ENCODE measurements around the gene B3GNT8.

The B3GNT8 gene

GRCh38 chr19:41427647-41428480 lies 690 bp upstream of the B3GNT8 start:
- TF ChIP-seq ZFX (IDR thresholded peaks at IDR 0.05) (no peak), CTCF (conservative IDR thresholded peaks at IDR 0.05) (no peak)
- H3K27ac ChIP-seq = no peak overlapping the region

- TF ChIP-seq CTCF (conservative IDR thresholded peaks at IDR 0.05) (no peak), ZFX (IDR thresholded peaks at IDR 0.05) (no peak)
- H3K27ac ChIP-seq = no peak overlapping the region
Measured at GRCh38 chr19:41426116-41426841, 895 bp downstream of the B3GNT8 start.

- H3K27ac ChIP-seq = no peak overlapping the region
- TF ChIP-seq ZFX (IDR thresholded peaks at IDR 0.05) (no peak), CTCF (conservative IDR thresholded peaks at IDR 0.05) (no peak)
Measured at GRCh38 chr19:41425174-41426115, 1.7 kb downstream of the B3GNT8 start.

- TF ChIP-seq ZFX (IDR thresholded peaks at IDR 0.05) (no peak), CTCF (conservative IDR thresholded peaks at IDR 0.05) (no peak)
- no peak overlapping the region for H3K27ac ChIP-seq
Measured at GRCh38 chr19:41424335-41425173, 2.6 kb downstream of the B3GNT8 start.

GRCh38 chr19:41422955-41423354 lies 4.2 kb downstream of the B3GNT8 start:
- H3K27ac ChIP-seq = no peak overlapping the region

More at GRCh38 chr19:41422955-41423354, 4.2 kb downstream of the B3GNT8 start:
- no peak for TF ChIP-seq CTCF (conservative IDR thresholded peaks at IDR 0.05)
- TF ChIP-seq ZFX (IDR thresholded peaks at IDR 0.05) = no peak
